ENCODE results near the gene SORL1.
"Not testable (repeated sequence)": the region's sequence is repeated elsewhere in the genome, so short reads cannot be mapped to it uniquely, and the experiment has no call there.

Gene SORL1

DNA sequence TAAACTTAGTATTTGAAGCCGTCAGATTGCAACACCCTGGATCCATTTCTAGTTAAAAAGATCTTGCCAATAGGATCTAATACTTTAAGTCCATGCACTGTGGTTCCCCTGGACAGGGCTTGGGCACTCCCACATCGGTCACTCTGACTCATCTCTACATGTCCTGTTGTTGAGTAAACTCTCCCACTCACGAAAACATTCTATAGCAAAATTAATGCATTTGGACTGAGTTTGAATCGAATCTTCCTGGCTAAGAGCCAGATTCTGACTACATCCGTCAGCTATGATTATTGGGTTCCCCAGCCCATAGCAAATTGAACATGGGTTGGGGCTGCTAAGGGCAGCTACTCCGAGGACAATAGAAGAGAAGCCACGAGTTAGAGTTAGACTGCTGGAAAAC, 182.8 kb downstream of the SORL1 start:
- H3K4me3 ChIP-seq (replicated peaks in 1 of 2; ENCODE audit: low read depth in 2 of 2, low read length in 2 of 2): no peak overlapping the region
- TF ChIP-seq, protein P1, sequence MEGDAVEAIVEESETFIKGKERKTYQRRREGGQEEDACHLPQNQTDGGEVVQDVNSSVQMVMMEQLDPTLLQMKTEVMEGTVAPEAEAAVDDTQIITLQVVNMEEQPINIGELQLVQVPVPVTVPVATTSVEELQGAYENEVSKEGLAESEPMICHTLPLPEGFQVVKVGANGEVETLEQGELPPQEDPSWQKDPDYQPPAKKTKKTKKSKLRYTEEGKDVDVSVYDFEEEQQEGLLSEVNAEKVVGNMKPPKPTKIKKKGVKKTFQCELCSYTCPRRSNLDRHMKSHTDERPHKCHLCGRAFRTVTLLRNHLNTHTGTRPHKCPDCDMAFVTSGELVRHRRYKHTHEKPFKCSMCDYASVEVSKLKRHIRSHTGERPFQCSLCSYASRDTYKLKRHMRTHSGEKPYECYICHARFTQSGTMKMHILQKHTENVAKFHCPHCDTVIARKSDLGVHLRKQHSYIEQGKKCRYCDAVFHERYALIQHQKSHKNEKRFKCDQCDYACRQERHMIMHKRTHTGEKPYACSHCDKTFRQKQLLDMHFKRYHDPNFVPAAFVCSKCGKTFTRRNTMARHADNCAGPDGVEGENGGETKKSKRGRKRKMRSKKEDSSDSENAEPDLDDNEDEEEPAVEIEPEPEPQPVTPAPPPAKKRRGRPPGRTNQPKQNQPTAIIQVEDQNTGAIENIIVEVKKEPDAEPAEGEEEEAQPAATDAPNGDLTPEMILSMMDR (IDR thresholded peaks at IDR 0.05; ENCODE audit: low read depth, low read length): no peak
- DNase-seq (ENCODE audit: low read depth in 2 of 2): peak; percentile 84 to 90

DNA sequence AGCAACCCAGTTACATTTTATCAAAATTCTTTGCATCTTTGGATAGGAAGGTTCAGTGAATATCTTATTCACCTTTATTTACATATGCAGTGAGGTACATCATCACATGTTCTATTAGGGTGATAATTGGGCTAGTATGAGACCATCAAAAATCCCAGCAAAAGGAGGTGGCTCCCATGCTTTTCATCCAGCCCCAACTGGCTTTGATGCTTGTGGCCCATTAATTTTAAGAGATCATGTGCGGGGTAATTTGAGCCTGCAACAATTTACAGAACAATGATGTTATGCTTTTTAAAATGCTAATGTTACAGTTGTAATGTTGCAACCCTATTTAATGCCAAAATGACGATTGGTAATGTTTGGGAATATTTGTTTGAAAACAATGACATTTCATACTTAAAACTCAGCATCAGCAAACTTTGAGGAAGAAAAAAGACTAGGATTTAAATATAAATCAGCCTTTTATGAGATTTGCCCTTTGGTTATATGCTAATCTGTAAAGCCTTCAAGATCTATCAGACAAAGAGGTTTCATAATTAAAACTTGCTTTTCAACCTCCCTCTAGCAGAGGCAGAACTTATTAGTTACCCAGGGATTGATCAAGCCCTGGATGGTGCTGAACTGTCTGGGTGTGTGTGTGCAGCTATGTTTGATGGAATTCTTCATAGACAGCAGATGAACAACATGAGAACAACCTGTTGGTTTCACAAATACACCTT, 184.1 kb downstream of the SORL1 start:
- no peak for DNase-seq (ENCODE audit: low read depth in 2 of 2)
- no peak overlapping the region for H3K4me3 ChIP-seq (replicated peaks in 1 of 2; ENCODE audit: low read depth in 2 of 2, low read length in 2 of 2)
- TF ChIP-seq, protein P1 (IDR thresholded peaks at IDR 0.05; ENCODE audit: low read depth, low read length): no peak

DNA sequence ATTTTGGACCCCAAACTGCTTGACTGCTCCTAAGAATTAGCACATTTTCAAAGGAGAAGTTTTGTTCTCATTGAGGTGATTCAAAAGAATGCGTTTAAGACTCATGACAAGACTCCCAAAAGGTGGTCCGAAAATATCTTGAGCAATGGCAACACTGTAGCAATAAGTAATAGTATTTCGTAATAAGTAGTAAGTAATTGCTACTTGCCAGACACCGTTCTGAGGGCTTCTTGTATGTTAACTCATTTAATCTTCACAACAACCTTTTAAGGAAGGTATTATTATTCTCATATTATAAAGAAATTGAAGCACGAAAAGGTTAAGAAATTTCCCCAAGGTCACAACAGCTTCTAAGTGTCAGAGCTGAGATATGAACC, 184.7 kb downstream of the SORL1 start:
- no peak for DNase-seq (ENCODE audit: low read depth in 2 of 2)
- H3K4me3 ChIP-seq (replicated peaks in 1 of 2; ENCODE audit: low read depth in 2 of 2, low read length in 2 of 2): no peak overlapping the region
- TF ChIP-seq, protein P1 (IDR thresholded peaks at IDR 0.05; ENCODE audit: low read depth, low read length): no peak

DNA sequence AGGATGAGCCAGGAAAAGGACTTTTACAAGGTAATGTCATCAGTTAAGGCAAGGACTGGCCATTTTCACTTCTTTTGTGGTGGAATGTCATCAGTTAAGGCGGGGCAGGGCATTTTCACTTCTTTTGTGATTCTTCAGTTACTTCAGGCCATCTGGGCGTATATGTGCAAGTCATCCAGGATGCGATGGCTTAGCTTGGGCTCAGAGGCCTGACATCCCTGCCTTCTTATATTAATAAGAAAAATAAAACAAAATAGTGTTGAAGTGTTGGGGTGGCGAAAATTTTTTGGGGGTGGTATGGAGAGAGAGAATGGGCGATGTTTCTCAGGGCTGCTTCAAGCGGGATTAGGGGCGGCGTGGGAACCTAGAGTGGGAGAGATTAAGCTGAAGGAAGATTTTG, 185.5 kb downstream of the SORL1 start:
- DNase-seq (ENCODE audit: low read depth in 2 of 2); H3K4me3 ChIP-seq (replicated peaks in 1 of 2; ENCODE audit: low read depth in 2 of 2, low read length in 2 of 2): not testable (repeated sequence)

DNA sequence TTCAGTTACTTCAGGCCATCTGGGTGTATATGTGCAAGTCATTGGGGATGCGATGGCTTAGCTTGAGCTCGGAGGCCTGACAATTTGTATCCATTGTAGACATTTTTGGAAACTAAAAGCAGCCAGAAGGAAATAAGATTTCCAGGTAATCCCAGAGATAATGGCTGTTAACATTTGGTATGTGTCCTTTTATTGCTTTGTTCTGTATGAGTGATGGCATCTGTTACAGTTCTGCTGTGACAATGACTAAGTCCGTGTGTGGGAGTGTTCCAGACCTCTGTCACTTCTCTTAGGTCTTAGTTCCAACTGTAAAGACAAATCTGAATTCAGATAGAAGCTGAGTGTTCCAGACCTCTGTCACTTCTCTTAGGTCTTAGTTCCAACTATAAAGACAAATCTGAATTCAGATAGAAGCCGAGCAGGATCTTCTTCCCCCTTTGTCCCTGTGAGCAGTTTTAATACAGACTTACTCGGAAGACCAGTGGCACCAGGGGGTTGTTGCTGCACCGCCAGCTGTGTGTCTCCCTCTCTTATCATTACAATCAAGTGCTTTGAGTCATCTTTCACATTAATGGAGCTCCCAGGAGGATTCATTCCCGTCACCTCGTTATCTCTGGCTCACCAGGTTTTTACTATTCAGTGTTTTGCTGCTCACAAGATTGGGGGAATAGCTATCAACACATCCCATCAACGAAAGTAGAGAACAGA, 191.5 kb downstream of the SORL1 start:
- DNase-seq (ENCODE audit: low read depth in 2 of 2): no peak
- TF ChIP-seq, protein P1 (IDR thresholded peaks at IDR 0.05; ENCODE audit: low read depth, low read length): no peak
- H3K4me3 ChIP-seq (replicated peaks in 1 of 2; ENCODE audit: low read depth in 2 of 2, low read length in 2 of 2): no peak overlapping the region

DNA sequence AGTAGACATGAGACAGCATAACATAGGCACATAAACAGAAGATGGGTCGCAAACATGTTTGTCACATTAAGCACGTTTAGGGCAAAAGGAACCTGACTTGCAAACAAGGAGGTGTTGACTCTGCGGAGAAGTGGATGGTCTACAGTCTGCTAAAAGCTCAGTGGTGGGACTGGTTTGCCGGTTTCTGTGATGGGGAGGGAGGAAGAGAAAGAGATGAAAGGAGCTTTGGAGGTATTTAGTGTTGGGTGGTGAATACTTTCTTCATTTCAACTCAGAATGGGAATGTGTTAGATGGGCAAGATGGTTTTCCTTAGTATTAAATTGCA, 192.0 kb downstream of the SORL1 start:
- H3K4me3 ChIP-seq (replicated peaks in 1 of 2; ENCODE audit: low read depth in 2 of 2, low read length in 2 of 2): no peak overlapping the region
- TF ChIP-seq, protein P1 (IDR thresholded peaks at IDR 0.05; ENCODE audit: low read depth, low read length): no peak
- DNase-seq (ENCODE audit: low read depth in 2 of 2): no peak

DNA sequence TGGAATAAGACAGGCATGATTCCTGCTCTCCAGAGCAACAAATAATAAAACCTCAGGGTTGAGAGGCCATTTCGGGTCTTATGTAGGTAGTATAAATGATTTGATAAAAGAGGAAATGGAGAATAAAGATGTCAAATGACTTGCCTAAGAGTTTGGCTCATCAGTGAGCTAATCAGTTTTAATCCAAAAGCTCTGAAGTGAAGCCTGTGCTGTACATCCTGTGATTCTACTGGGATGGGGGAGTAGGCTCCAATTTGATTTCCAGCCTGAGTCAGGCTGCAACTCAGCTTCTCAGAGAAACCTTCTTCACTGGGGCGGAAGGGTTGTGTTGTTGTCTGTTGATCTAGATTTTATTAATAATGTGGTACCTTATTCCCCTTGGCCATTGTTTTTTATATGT, 192.9 kb downstream of the SORL1 start:
- H3K4me3 ChIP-seq (replicated peaks in 1 of 2; ENCODE audit: low read depth in 2 of 2, low read length in 2 of 2): no peak overlapping the region
- TF ChIP-seq, protein P1 (IDR thresholded peaks at IDR 0.05; ENCODE audit: low read depth, low read length): no peak
- DNase-seq (ENCODE audit: low read depth in 2 of 2): no peak

All from cardiac fibroblast (primary cell).